HCT116 (cell line): ENCODE data around the gene SYT9. TPM values are rescaled to one million over a fixed set of nuclear protein-coding genes. Genes with fewer than 3 reads are reported as not detected.

Source experiments
- ATAC-seq: fragments of 200-7000 bp; cut with Tn5 transposase; 2 replicates; pipeline ENCODE4 v1.9.1; 2020; ENCODE audit warnings: mild to moderate bottlenecking, moderate library complexity
- BruUV-seq: library from RNA; stranded (reverse); fragments of 400-500 nt; replicated peaks from 2 replicates; lab custom pipeline; 2021; lab: Mats Ljungman, UMichigan
- CTCF ChIA-PET: fragments of 300-600 bp; sonication (Branson Sonifier 250); formaldehyde crosslinking; loops from one replicate; lab custom pipeline; 2021; ENCODE audit warnings: antibody characterized with exemption; lab: Charles Lee
- POLR2A ChIA-PET: fragments of 300-600, 350-600 bp; sonication (Branson Sonifier 250); formaldehyde crosslinking; loops from one replicate; lab custom pipeline; 2021; ENCODE audit warnings: antibody characterized with exemption; lab: Charles Lee
- RAD21 ChIA-PET, 2 experiments: fragments of 300-600 bp; sonication (Branson Sonifier 250); formaldehyde crosslinking; loops; one replicate each; lab custom pipeline; 2023; ENCODE audit warnings: low total read pairs in 2 of 2; ENCODE audit not compliant: uncharacterized antibody in 2 of 2, unreplicated experiment in 2 of 2, low non-redundant PET in 1 of 2; lab: Charles Lee
- DNase-seq: peaks from one replicate; pipeline ENCODE4 v3.0.0-alpha.2; 2010; ENCODE audit warnings: low read depth, low spot score
- H2AFZ ChIP-seq: fragments of 200-600 bp; shearing (Covaris generic), sonication (generic); 2 replicates; pipeline ENCODE4 v1.6.1; 2017; ENCODE audit warnings: low read depth, mixed run types, mixed read lengths, antibody characterized with exemption, low read length; ENCODE audit not compliant: poor library complexity, severe bottlenecking
- H3K27ac ChIP-seq: 2 replicates; pipeline ENCODE4 v1.5.1; 2012; ENCODE audit warnings: low read depth, low read length
- H3K27me3 ChIP-seq: fragments of 200-600 bp; sonication (generic); 2 replicates; pipeline ENCODE4 v1.6.1; 2016; ENCODE audit warnings: mixed run types, low read length, mixed read lengths; ENCODE audit not compliant: insufficient read depth
- H3K36me3 ChIP-seq, 2 experiments: fragments of 200-500 bp in 1 of 2; fragments of 200-600 bp in 1 of 2; sonication (Bioruptor generic) in 1 of 2; sonication (generic) in 1 of 2; 2 replicates each; pipeline versions ENCODE4 v1.5.1 to v1.6.1; 2014 to 2016; ENCODE audit warnings: low read length in 2 of 2, inconsistent platforms in 1 of 2, mixed read lengths in 1 of 2, mixed run types in 1 of 2; ENCODE audit not compliant: insufficient read depth in 2 of 2, control insufficient read depth in 1 of 2
- H3K4me1 ChIP-seq, 2 experiments: fragments of 200-600 bp in 1 of 2; sonication (generic) in 1 of 2; 2 replicates each; pipeline versions ENCODE4 v1.5.1 to v1.6.1; 2012 to 2017; ENCODE audit warnings: low read length in 2 of 2, inconsistent platforms in 1 of 2, mild to moderate bottlenecking in 1 of 2, mixed read lengths in 1 of 2, mixed run types in 1 of 2, moderate library complexity in 1 of 2; ENCODE audit not compliant: insufficient read depth in 2 of 2, control insufficient read depth in 1 of 2
- H3K4me2 ChIP-seq: fragments of 200-600 bp; sonication (generic); 2 replicates; pipeline ENCODE4 v1.6.1; 2017; ENCODE audit warnings: mixed run types, low read length, mixed read lengths
- H3K4me3 ChIP-seq, 2 experiments: fragments of 200-600 bp in 1 of 2; sonication (generic) in 1 of 2; replicated peaks in 1 of 2; 2 replicates each; pipeline ENCODE4 v1.5.1; 2011 to 2016; ENCODE audit warnings: low read length in 2 of 2, control low read depth in 1 of 2, low read depth in 1 of 2, mild to moderate bottlenecking in 1 of 2, mixed read lengths in 1 of 2, mixed run types in 1 of 2
- H3K79me2 ChIP-seq: fragments of 200-600 bp; sonication (generic); 2 replicates; pipeline ENCODE4 v1.6.1; 2017; ENCODE audit warnings: mild to moderate bottlenecking, mixed run types, low read length, moderate library complexity, mixed read lengths; ENCODE audit not compliant: insufficient read depth
- H3K9ac ChIP-seq: fragments of 200-600 bp; sonication (generic); 2 replicates; pipeline ENCODE4 v1.6.1; 2016; ENCODE audit warnings: low read length, mixed read lengths
- H3K9me2 ChIP-seq: fragments of 200-600 bp; sonication (generic), shearing (Covaris generic); 2 replicates; pipeline ENCODE4 v1.6.1; 2017; ENCODE audit warnings: mixed run types, mild to moderate bottlenecking, moderate library complexity; ENCODE audit not compliant: insufficient read depth
- H3K9me3 ChIP-seq, 2 experiments: fragments of 200-500 bp in 1 of 2; fragments of 200-600 bp in 1 of 2; sonication (Bioruptor generic) in 1 of 2; sonication (generic) in 1 of 2; 2 replicates each; pipeline ENCODE4 v1.6.1; 2014 to 2017; ENCODE audit warnings: low read length in 2 of 2, mixed read lengths in 2 of 2, inconsistent platforms in 1 of 2, low read depth in 1 of 2, mild to moderate bottlenecking in 1 of 2, mixed run types in 1 of 2, moderate library complexity in 1 of 2; ENCODE audit not compliant: control insufficient read depth in 1 of 2, insufficient read depth in 1 of 2
- H4K20me1 ChIP-seq: fragments of 200-600 bp; sonication (generic), shearing (Covaris generic); 2 replicates; pipeline ENCODE4 v1.6.1; 2017; ENCODE audit warnings: mixed run types, mild to moderate bottlenecking, moderate library complexity; ENCODE audit not compliant: insufficient read depth
- CBX3 ChIP-seq: IDR thresholded peaks from 2 replicates; pipeline ENCODE4 v1.6.1; 2012; ENCODE audit warnings: low read depth
- CEBPB ChIP-seq: IDR thresholded peaks from 2 replicates; pipeline ENCODE4 v1.6.1; 2012; ENCODE audit warnings: low read depth
- EGR1 ChIP-seq: IDR thresholded peaks from 2 replicates; pipeline ENCODE4 v1.6.1; 2012; ENCODE audit warnings: low read depth
- ELF1 ChIP-seq: IDR thresholded peaks from 2 replicates; pipeline ENCODE4 v1.6.1; 2012; ENCODE audit warnings: low read depth, borderline replicate concordance
- EZH2 ChIP-seq: fragments of 200-600 bp; sonication (generic); IDR thresholded peaks from 2 replicates; pipeline ENCODE4 v1.6.1; 2017; ENCODE audit warnings: antibody characterized with exemption, mixed run types
- EZH2phosphoT487 ChIP-seq: fragments of 200-600 bp; IDR thresholded peaks from 2 replicates; pipeline ENCODE4 v1.6.1; 2018; ENCODE audit warnings: antibody characterized with exemption, borderline replicate concordance
- FOSL1 ChIP-seq: IDR thresholded peaks from 2 replicates; pipeline ENCODE4 v1.6.1; 2012; ENCODE audit warnings: low read depth
- JUND ChIP-seq: IDR thresholded peaks from 2 replicates; pipeline ENCODE4 v1.6.1; 2012
- POLR2A ChIP-seq: IDR thresholded peaks from 2 replicates; pipeline ENCODE4 v1.7.0; 2011; ENCODE audit warnings: borderline replicate concordance; ENCODE audit not compliant: insufficient read depth, insufficient read length; ENCODE audit errors: extremely low read depth
- RAD21 ChIP-seq: IDR thresholded peaks from 2 replicates; pipeline ENCODE4 v1.6.1; 2012; ENCODE audit warnings: low read depth, mild to moderate bottlenecking
- SIN3A ChIP-seq: IDR thresholded peaks from 2 replicates; pipeline ENCODE4 v1.6.1; 2012; ENCODE audit warnings: low read depth
- SP1 ChIP-seq: IDR thresholded peaks from 2 replicates; pipeline ENCODE4 v1.6.1; 2012; ENCODE audit warnings: low read depth
- TCF7L2 ChIP-seq: IDR thresholded peaks from 2 replicates; pipeline ENCODE4 v1.7.0; 2011; ENCODE audit warnings: borderline replicate concordance, inconsistent platforms; ENCODE audit not compliant: insufficient read depth, insufficient read length; ENCODE audit errors: extremely low read depth
- YY1 ChIP-seq: IDR thresholded peaks from 2 replicates; pipeline ENCODE4 v1.6.1; 2011; ENCODE audit warnings: low read length, low read depth, moderate library complexity, mild to moderate bottlenecking; ENCODE audit not compliant: insufficient replicate concordance; ENCODE audit errors: extremely low read depth
- ZFX ChIP-seq: fragments of 450-650 bp; IDR thresholded peaks from 2 replicates; pipeline ENCODE4 v1.6.1; 2017
- intact Hi-C: fragments of 100-400 bp; cut with micrococcal nuclease; formaldehyde crosslinking; loops from 2 replicates; pipeline ENCODE4 v1.10.0; 2022
- total RNA-seq: library from RNA; stranded (reverse); gene quantifications from one replicate; pipeline ENCODE4 v1.2.1, GENCODE V29; 2021; ENCODE audit not compliant: unreplicated experiment
- TF ChIP-seq, protein P1 (sequence below): IDR thresholded peaks from 2 replicates; pipeline ENCODE4 v1.6.1; 2012
- TF ChIP-seq, protein P2 (sequence below), 3 experiments: fragments of 200-600 bp in 1 of 3; sonication (generic) in 1 of 3; IDR thresholded peaks in 2 of 3; conservative IDR thresholded peaks in 1 of 3; 2 replicates each; pipeline ENCODE4 v1.5.1; 2012 to 2017; ENCODE audit warnings: low read depth in 2 of 3, low read length in 2 of 3, antibody characterized with exemption in 1 of 3, borderline replicate concordance in 1 of 3, control low read depth in 1 of 3, mild to moderate bottlenecking in 1 of 3, mixed read lengths in 1 of 3, mixed run types in 1 of 3, moderate library complexity in 1 of 3; ENCODE audit not compliant: insufficient read depth in 1 of 3
- TF ChIP-seq, protein P3 (sequence below): IDR thresholded peaks from 2 replicates; pipeline ENCODE4 v1.6.1; 2012; ENCODE audit warnings: low read depth
- TF ChIP-seq, protein P4 (sequence below): IDR thresholded peaks from 2 replicates; pipeline ENCODE4 v1.6.1; 2012

SYT9 gene
- total RNA-seq, 1 experiment from 2014 or later, result not detected

DNA sequence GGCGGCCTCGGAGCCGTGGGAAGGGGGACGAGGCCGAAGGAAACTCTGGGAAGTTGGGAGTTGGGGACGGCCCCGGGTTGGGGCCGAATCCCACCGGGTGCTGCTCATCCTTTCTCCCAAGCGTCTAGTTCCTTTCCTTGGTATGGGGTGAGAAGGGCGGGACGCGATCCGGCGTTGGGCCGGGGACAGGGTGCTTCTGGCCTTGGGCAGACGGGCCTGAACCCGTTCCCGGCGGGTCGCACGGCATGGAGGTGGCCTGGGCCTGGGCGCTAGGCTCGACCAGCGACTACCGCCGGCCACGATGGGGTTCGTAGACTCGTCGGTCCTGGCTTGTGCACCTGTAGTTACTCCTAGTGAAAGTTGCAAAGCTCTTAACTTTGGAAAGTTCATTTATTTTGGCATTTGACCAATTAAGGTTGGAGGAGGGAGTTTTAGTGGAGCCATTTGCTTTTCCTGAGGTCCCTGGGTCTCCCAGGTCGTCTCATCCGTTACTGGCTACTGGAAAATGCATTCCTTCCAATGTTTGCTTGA, 1.0 kb downstream of the SYT9 start:
- ATAC-seq (no peak), DNase-seq (no peak)
- H3K9ac ChIP-seq, result no peak overlapping the region
- no peak overlapping the region for H3K4me2 ChIP-seq
- peaks cover 22% of the 10 kb centered on the region; the same call in 1 of the 2 replicates for H3K27me3 ChIP-seq
- ChIA-PET RAD21 (no interaction called here), POLR2A (no interaction called here), CTCF (no interaction called here)
- H3K9me2 ChIP-seq, result no peaks in the 10 kb centered on the region
- intact Hi-C loops, result no loop called here
- no peaks in the 10 kb centered on the region for H4K20me1 ChIP-seq
- no peak overlapping the region for H2AFZ ChIP-seq
- H3K27ac ChIP-seq, result no peak overlapping the region
- TF ChIP-seq POLR2A (no peak), ZFX (no peak), CEBPB (no peak), RAD21 (no peak), JUND (no peak), EZH2phosphoT487 (no peak), SIN3A (no peak), FOSL1 (no peak), SP1 (no peak), YY1 (no peak), EZH2 (no peak), ELF1 (no peak), EGR1 (no peak), TCF7L2 (no peak), CBX3 (no peak)
- TF ChIP-seq, protein P1, sequence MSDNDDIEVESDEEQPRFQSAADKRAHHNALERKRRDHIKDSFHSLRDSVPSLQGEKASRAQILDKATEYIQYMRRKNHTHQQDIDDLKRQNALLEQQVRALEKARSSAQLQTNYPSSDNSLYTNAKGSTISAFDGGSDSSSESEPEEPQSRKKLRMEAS, result no peak
- TF ChIP-seq, protein P2, sequence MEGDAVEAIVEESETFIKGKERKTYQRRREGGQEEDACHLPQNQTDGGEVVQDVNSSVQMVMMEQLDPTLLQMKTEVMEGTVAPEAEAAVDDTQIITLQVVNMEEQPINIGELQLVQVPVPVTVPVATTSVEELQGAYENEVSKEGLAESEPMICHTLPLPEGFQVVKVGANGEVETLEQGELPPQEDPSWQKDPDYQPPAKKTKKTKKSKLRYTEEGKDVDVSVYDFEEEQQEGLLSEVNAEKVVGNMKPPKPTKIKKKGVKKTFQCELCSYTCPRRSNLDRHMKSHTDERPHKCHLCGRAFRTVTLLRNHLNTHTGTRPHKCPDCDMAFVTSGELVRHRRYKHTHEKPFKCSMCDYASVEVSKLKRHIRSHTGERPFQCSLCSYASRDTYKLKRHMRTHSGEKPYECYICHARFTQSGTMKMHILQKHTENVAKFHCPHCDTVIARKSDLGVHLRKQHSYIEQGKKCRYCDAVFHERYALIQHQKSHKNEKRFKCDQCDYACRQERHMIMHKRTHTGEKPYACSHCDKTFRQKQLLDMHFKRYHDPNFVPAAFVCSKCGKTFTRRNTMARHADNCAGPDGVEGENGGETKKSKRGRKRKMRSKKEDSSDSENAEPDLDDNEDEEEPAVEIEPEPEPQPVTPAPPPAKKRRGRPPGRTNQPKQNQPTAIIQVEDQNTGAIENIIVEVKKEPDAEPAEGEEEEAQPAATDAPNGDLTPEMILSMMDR (IDR thresholded peaks at IDR 0.05 in 2 of 3, conservative IDR thresholded peaks at IDR 0.05 in 1 of 3; ENCODE audit: borderline replicate concordance in 1 of 3, insufficient read depth in 1 of 3, low read depth in 2 of 3, low read length in 2 of 3), result no peak
- TF ChIP-seq, protein P3, sequence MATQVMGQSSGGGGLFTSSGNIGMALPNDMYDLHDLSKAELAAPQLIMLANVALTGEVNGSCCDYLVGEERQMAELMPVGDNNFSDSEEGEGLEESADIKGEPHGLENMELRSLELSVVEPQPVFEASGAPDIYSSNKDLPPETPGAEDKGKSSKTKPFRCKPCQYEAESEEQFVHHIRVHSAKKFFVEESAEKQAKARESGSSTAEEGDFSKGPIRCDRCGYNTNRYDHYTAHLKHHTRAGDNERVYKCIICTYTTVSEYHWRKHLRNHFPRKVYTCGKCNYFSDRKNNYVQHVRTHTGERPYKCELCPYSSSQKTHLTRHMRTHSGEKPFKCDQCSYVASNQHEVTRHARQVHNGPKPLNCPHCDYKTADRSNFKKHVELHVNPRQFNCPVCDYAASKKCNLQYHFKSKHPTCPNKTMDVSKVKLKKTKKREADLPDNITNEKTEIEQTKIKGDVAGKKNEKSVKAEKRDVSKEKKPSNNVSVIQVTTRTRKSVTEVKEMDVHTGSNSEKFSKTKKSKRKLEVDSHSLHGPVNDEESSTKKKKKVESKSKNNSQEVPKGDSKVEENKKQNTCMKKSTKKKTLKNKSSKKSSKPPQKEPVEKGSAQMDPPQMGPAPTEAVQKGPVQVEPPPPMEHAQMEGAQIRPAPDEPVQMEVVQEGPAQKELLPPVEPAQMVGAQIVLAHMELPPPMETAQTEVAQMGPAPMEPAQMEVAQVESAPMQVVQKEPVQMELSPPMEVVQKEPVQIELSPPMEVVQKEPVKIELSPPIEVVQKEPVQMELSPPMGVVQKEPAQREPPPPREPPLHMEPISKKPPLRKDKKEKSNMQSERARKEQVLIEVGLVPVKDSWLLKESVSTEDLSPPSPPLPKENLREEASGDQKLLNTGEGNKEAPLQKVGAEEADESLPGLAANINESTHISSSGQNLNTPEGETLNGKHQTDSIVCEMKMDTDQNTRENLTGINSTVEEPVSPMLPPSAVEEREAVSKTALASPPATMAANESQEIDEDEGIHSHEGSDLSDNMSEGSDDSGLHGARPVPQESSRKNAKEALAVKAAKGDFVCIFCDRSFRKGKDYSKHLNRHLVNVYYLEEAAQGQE, result no peak
- TF ChIP-seq, protein P4, sequence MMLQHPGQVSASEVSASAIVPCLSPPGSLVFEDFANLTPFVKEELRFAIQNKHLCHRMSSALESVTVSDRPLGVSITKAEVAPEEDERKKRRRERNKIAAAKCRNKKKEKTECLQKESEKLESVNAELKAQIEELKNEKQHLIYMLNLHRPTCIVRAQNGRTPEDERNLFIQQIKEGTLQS, result no peak
- no peaks in the 10 kb centered on the region for H3K9me3 ChIP-seq
- no peak overlapping the region for H3K4me3 ChIP-seq
- BruUV-seq, result no TSS peak
- H3K4me1 ChIP-seq, result no peaks in the 10 kb centered on the region
- no peaks in the 10 kb centered on the region for H3K36me3 ChIP-seq
- no peaks in the 10 kb centered on the region for H3K79me2 ChIP-seq
